Measurements from ENCODE around the gene NDC1.

NDC1 gene

DNA sequence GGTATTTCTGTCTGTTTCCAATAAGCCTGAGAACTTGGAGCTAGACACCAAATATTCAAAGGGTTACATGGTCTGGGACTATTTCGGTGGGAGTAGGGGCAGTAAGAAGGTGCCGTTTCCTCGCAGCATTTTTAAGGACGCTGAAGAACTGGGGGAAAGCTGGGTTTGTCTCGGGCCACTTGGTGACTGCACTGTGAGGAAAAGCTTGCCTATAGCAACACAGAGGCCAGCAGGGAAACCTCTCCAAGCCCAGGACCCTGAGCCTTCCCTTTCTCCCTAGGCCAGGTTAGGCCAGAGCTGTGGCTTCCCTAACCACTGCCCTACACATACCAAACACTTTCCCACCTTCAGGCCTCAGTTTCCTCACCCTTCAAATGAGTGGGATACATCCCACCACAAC, 102.4 kb downstream of the NDC1 start:
- H3K36me3 ChIP-seq (ENCODE audit: control insufficient read depth, insufficient read depth, low read length): no peaks in the 10 kb centered on the region
- H3K4me3 ChIP-seq (replicated peaks; ENCODE audit: low read depth, low read length): no peak overlapping the region
- DNase-seq (ENCODE audit: extremely low read depth, insufficient read length): no peak
- TF ChIP-seq, protein P1, sequence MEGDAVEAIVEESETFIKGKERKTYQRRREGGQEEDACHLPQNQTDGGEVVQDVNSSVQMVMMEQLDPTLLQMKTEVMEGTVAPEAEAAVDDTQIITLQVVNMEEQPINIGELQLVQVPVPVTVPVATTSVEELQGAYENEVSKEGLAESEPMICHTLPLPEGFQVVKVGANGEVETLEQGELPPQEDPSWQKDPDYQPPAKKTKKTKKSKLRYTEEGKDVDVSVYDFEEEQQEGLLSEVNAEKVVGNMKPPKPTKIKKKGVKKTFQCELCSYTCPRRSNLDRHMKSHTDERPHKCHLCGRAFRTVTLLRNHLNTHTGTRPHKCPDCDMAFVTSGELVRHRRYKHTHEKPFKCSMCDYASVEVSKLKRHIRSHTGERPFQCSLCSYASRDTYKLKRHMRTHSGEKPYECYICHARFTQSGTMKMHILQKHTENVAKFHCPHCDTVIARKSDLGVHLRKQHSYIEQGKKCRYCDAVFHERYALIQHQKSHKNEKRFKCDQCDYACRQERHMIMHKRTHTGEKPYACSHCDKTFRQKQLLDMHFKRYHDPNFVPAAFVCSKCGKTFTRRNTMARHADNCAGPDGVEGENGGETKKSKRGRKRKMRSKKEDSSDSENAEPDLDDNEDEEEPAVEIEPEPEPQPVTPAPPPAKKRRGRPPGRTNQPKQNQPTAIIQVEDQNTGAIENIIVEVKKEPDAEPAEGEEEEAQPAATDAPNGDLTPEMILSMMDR (IDR thresholded peaks at IDR 0.05; ENCODE audit: insufficient read depth, low read length, poor library complexity, severe bottlenecking): no peak
- peaks cover 7% of the 10 kb centered on the region for H3K27me3 ChIP-seq (replicated peaks; ENCODE audit: control insufficient read depth, insufficient read depth, low read length)

DNA sequence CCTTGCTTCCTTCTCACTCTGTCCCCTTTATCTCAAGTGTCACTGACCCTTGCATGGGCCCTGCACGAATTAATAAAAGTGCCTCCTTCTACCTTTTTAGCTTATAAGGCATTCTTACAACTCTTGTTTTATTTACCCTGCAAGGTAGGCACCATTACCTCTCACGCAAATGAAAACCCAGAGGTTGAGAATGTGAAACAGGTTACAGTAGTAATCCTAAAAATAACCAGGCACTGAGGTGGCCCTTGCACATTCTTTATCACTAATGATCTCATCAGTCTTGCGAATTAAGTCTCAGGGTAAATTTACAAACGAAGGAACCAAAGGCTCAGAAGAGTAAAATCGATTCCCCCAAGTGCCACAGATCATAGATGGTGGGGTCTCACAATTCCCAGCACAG, 102.8 kb downstream of the NDC1 start:
- Histone ChIP-seq H3K36me3 (ENCODE audit: control insufficient read depth, insufficient read depth, low read length) (no peaks in the 10 kb centered on the region), H3K27me3 (replicated peaks; ENCODE audit: control insufficient read depth, insufficient read depth, low read length) (peaks cover 7% of the 10 kb centered on the region), H3K4me3 (replicated peaks; ENCODE audit: low read depth, low read length) (no peak overlapping the region)
- no peak for DNase-seq (ENCODE audit: extremely low read depth, insufficient read length)
- TF ChIP-seq, protein P1 (IDR thresholded peaks at IDR 0.05; ENCODE audit: insufficient read depth, low read length, poor library complexity, severe bottlenecking): no peak

DNA sequence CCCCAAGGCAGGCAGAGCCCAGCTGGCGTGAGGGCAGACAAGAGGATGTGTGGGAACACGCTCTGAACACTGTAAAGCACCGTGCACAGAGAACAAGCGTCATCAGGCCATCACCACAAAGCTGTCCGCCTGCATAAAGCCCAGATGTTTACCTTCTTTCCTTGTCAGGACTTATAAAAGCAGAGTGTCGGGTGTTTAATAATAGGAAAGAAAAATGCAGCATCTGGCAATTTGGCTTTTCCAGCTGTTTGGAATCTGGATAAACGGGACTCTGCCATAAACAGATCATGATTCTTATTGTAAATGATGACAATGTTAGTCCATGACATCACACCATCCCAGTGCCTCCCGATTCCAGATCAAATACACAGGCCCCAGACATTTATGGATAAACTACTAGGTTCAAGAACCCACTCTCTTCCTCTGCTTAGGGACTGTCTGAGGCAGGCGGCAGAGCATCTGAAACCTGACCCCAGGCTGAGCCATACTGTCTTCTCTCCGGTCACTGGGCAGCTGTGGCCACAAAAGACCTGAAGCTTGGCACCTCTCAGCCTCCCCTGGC, 103.4 kb downstream of the NDC1 start:
- H3K36me3 ChIP-seq (ENCODE audit: control insufficient read depth, insufficient read depth, low read length): no peaks in the 10 kb centered on the region
- no peak for DNase-seq (ENCODE audit: extremely low read depth, insufficient read length)
- TF ChIP-seq, protein P1 (IDR thresholded peaks at IDR 0.05; ENCODE audit: insufficient read depth, low read length, poor library complexity, severe bottlenecking): no peak
- H3K4me3 ChIP-seq (replicated peaks; ENCODE audit: low read depth, low read length): no peak overlapping the region
- H3K27me3 ChIP-seq (replicated peaks; ENCODE audit: control insufficient read depth, insufficient read depth, low read length): peaks cover 7% of the 10 kb centered on the region

DNA sequence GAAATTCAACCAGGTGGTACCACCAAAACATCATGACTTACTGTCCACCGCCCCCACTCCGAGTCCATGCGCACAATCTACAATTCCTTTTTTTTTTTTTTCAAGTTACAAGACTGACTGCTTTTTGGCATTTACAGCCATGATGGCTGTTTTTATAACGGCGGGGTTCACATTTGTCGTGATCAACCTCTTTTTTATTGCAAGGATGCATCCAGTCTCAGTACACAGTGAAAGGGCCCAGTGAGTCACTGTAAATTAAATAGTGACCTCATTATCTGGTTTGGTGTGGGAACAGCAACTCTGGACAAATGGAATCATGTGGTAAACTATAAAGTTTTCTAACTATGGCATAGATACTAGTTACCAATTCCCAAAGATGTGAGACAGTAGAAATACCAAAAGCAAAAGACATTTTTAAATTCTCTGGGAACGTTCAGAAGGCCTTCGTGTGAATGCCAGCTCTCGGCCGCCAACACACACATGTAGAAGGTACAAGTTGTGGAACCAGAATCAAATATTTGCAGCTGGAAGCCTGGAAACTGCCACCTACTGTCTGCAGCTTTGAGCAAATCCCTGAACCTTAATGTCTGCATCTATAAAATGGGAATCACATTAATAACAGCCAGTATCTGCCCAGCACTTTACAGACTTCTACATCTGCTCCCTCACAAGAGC, 104.0 kb downstream of the NDC1 start:
- TF ChIP-seq, protein P1 (IDR thresholded peaks at IDR 0.05; ENCODE audit: insufficient read depth, low read length, poor library complexity, severe bottlenecking): no peak
- Histone ChIP-seq H3K36me3 (ENCODE audit: control insufficient read depth, insufficient read depth, low read length) (no peaks in the 10 kb centered on the region), H3K4me3 (replicated peaks; ENCODE audit: low read depth, low read length) (no peak overlapping the region), H3K27me3 (replicated peaks; ENCODE audit: control insufficient read depth, insufficient read depth, low read length) (peaks cover 7% of the 10 kb centered on the region)
- no peak for DNase-seq (ENCODE audit: extremely low read depth, insufficient read length)

DNA sequence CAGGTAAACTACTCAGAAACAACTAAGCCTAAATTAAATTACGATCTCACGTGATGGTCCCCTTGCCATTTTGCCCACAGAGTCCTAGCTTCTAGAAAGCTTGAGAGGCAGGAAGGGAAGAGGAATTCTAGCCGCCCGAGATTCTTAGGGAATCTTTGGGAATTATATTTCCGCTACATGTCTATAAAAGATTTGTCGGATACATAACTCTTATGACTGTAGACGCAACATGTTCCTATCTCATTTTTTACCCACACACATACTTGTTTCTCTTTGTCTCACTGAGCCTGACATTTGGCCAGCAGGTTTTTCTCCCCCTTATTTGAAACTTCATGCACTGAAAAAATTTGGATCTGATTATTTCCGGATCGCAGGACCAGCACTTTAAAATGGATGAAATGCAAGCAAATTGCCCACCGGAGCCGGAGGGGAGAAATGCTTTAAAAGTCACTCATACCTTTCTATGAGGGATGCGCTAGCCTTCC, 104.6 kb downstream of the NDC1 start:
- TF ChIP-seq, protein P1 (IDR thresholded peaks at IDR 0.05; ENCODE audit: insufficient read depth, low read length, poor library complexity, severe bottlenecking): no peak
- Histone ChIP-seq H3K36me3 (ENCODE audit: control insufficient read depth, insufficient read depth, low read length) (no peaks in the 10 kb centered on the region), H3K4me3 (replicated peaks; ENCODE audit: low read depth, low read length) (no peak overlapping the region), H3K27me3 (replicated peaks; ENCODE audit: control insufficient read depth, insufficient read depth, low read length) (peaks cover 7% of the 10 kb centered on the region)
- DNase-seq (ENCODE audit: extremely low read depth, insufficient read length): no peak
